ACC112 (cell line): Measurements from ENCODE around the gene CDIPT.
"Not testable (repeated sequence)": the region's sequence is repeated elsewhere in the genome, so short reads cannot be mapped to it uniquely, and the experiment has no call there.

Source experiments
- H2AFZ ChIP-seq: fragments of 200-600 bp; sonication (generic); one replicate; pipeline ENCODE4 v1.6.0; 2017; ENCODE audit warnings: antibody characterized with exemption, low read length; ENCODE audit not compliant: unreplicated experiment
- H3K27ac ChIP-seq: fragments of 200-600 bp; sonication (generic); 2 replicates; pipeline ENCODE4 v1.5.1; 2014; ENCODE audit warnings: low read depth, mild to moderate bottlenecking, antibody characterized with exemption, low read length, moderate library complexity
- H3K27me3 ChIP-seq: fragments of 200-600 bp; sonication (generic); 2 replicates; pipeline ENCODE4 v1.6.1; 2014; ENCODE audit warnings: mild to moderate bottlenecking, antibody characterized with exemption, low read length, moderate library complexity, mixed read lengths; ENCODE audit not compliant: insufficient read depth
- H3K36me3 ChIP-seq: fragments of 200-600 bp; sonication (generic); 2 replicates; pipeline ENCODE4 v1.6.1; 2016; ENCODE audit warnings: mild to moderate bottlenecking, antibody characterized with exemption, low read length, moderate library complexity, mixed read lengths; ENCODE audit not compliant: insufficient read depth
- H3K4me1 ChIP-seq: fragments of 200-600 bp; sonication (generic); one replicate; pipeline ENCODE4 v1.6.1; 2016; ENCODE audit warnings: low read length, mixed read lengths; ENCODE audit not compliant: insufficient read depth, unreplicated experiment, control insufficient read depth
- H3K4me3 ChIP-seq: fragments of 200-600 bp; sonication (generic); 2 replicates; pipeline ENCODE4 v1.5.1; 2014; ENCODE audit warnings: mild to moderate bottlenecking, low read depth, low read length
- H3K79me2 ChIP-seq: fragments of 200-600 bp; sonication (generic); one replicate; pipeline ENCODE4 v1.6.0; 2016; ENCODE audit warnings: low read length; ENCODE audit not compliant: control insufficient read depth, unreplicated experiment, insufficient read depth

CDIPT gene

GRCh38 chr16:29843931-29844330 is 19.1 kb downstream of the CDIPT start:
- no peaks in the 10 kb centered on the region for H3K79me2 ChIP-seq
- peaks cover 21% of the 10 kb centered on the region; the same call in 1 of the 2 replicates for H3K36me3 ChIP-seq
- no peak overlapping the region for H3K27ac ChIP-seq
- H3K4me1 ChIP-seq, result no peaks in the 10 kb centered on the region
- H3K4me3 ChIP-seq, result no peak overlapping the region
- H2AFZ ChIP-seq, result no peak overlapping the region
- no peaks in the 10 kb centered on the region for H3K27me3 ChIP-seq

DNA sequence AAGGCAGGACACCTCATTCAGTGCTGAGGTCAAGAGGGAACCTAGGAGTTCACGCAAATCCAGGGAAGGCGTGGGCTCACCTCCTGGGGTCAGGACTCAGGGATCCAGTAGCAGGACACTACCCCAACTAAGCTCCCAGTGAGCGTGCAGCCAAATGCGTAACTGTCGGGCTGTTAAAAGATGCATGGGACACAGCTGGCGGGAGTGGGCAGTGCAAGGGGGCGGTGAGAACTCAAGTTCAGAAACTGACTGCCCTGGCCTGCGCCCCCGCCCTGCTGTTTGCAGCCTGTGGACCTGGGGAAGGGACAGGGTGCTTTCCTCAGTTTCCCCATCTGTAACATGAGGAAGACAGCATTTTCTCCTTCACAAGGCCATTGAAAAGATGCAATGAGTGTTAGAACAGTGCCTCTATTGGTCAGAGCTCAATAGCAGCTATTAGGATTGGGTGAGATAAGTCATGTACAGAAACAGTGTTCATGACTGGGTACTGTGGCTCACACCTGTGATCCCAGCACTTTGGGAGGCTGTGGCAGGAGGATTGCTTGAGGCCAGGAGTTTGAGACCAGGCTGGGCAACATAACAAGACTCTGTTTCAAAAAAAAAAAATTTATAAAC is 20.2 kb downstream of the CDIPT start:
- Histone ChIP-seq H3K4me3 (no peak overlapping the region), H3K27me3 (no peaks in the 10 kb centered on the region), H2AFZ (no peak overlapping the region), H3K27ac (no peak overlapping the region), H3K4me1 (no peaks in the 10 kb centered on the region), H3K79me2 (no peaks in the 10 kb centered on the region), H3K36me3 (peaks cover 21% of the 10 kb centered on the region; the same call in 1 of the 2 replicates)

GRCh38 chr16:29841631-29842030 is 21.4 kb downstream of the CDIPT start:
- Histone ChIP-seq H3K27ac (no peak overlapping the region), H2AFZ (no peak overlapping the region), H3K4me3 (no peak overlapping the region), H3K27me3 (no peaks in the 10 kb centered on the region), H3K79me2 (no peaks in the 10 kb centered on the region), H3K4me1 (no peaks in the 10 kb centered on the region), H3K36me3 (peaks cover 19% of the 10 kb centered on the region)

- H2AFZ ChIP-seq, result no peak overlapping the region
- no peak overlapping the region for H3K4me3 ChIP-seq
- H3K36me3 ChIP-seq, result peaks cover 22% of the 10 kb centered on the region
- H3K4me1 ChIP-seq, result no peaks in the 10 kb centered on the region
- no peak overlapping the region for H3K27ac ChIP-seq
- no peaks in the 10 kb centered on the region for H3K79me2 ChIP-seq
- H3K27me3 ChIP-seq, result no peaks in the 10 kb centered on the region
Measured at GRCh38 chr16:29840240-29840639, 22.8 kb downstream of the CDIPT start.

DNA sequence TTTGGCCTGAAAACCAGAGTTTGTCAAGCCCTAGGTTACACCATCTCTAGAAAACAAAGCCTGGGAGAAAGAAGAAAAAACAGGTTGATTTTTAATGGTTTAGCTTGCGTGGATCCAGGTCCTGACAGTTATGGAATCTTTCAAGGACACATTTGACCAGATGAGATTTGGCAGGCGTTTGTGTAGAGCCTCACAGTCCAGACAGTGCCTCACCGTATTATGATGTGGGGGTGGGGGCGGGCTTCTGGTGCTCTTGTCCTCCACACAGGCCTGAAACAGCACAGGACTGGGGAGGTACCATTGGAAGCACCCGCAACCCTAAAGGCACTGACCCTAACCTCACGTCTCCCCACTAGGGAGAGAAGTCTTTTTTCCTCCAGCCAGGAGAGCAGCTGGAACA is 23.2 kb downstream of the CDIPT start:
- Histone ChIP-seq H3K4me1 (no peaks in the 10 kb centered on the region), H3K79me2 (no peaks in the 10 kb centered on the region), H3K27me3 (no peaks in the 10 kb centered on the region), H2AFZ (no peak overlapping the region), H3K4me3 (no peak overlapping the region), H3K27ac (no peak overlapping the region), H3K36me3 (peaks cover 24% of the 10 kb centered on the region)

DNA sequence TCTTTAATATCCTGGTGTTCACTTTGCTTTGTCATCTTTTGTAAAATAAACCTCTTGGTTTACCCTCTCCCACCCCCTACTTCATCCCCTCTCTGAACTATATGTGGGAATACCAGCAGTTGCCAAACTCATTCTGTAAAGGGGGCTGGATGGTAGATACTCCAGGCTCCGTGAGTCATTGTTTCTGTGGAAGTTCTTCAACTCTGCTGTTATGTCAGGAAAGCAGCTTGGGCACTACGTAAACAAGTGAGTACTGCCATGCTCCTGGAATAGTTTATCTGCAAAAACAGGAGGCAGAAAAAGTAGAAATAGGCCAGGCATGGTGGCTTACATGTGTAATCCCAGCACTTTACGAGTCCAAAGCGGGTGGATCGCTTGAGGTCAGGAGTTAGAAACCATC is 25.2 kb downstream of the CDIPT start:
- Histone ChIP-seq H3K4me1 (no peaks in the 10 kb centered on the region), H3K27me3 (no peaks in the 10 kb centered on the region), H3K27ac (no peak overlapping the region), H3K79me2 (no peaks in the 10 kb centered on the region), H3K36me3 (peaks cover 33% of the 10 kb centered on the region), H3K4me3 (no peak overlapping the region), H2AFZ (no peak overlapping the region)

DNA sequence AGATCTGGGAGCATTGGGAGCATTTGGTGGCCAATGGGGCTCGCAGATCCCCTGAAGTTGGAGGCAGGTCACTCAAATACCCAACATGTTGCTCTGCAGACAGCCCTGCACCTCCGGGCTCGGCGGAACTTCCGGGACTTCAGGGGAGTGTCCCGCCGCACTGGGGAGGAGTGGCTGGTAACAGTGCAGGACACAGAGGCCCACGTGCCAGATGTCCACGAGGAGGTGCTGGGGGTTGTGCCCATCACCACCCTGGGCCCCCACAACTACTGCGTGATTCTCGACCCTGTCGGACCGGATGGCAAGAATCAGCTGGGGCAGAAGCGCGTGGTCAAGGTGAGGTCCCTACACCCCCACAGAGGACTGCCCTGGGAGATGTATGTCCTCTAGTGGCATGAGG is 26.4 kb downstream of the CDIPT start:
- Histone ChIP-seq H3K27ac (no peak overlapping the region), H3K36me3 (peaks cover 33% of the 10 kb centered on the region), H3K4me3 (no peak overlapping the region)

GRCh38 chr16:29835926-29836325 is 27.1 kb downstream of the CDIPT start:
- Histone ChIP-seq H3K27ac (no peak overlapping the region), H2AFZ (no peak overlapping the region), H3K4me1 (no peaks in the 10 kb centered on the region), H3K27me3 (no peaks in the 10 kb centered on the region), H3K79me2 (peaks cover under 1% of the 10 kb centered on the region), H3K36me3 (peaks cover 33% of the 10 kb centered on the region), H3K4me3 (no peak overlapping the region)

More for the DNA sequence above, 26.4 kb downstream of the CDIPT start:
- no peak overlapping the region for H2AFZ ChIP-seq
- H3K4me1 ChIP-seq, result no peaks in the 10 kb centered on the region
- no peaks in the 10 kb centered on the region for H3K27me3 ChIP-seq
- H3K79me2 ChIP-seq, result no peaks in the 10 kb centered on the region

DNA sequence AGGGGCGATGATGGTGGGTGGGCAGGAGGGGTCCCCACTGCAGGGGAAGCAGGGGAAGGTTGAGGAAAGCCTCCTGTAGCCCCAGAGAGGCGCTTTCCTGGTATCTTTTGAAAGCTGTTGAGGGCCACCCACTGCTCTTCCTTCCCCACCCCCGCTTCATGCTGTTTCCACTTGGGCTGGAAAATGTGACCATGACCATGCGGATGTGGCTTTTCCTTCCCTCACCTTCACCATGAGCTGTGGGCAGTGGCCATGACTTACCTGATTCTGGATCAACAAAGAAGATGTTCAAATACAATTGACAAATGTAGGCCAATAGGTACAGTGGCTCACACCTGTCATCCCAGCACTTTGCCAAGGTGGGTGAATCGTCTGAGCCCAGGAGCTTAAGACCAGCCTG is 28.9 kb downstream of the CDIPT start:
- H3K4me3 ChIP-seq, result no peak overlapping the region
- no peak overlapping the region for H3K27ac ChIP-seq

DNA sequence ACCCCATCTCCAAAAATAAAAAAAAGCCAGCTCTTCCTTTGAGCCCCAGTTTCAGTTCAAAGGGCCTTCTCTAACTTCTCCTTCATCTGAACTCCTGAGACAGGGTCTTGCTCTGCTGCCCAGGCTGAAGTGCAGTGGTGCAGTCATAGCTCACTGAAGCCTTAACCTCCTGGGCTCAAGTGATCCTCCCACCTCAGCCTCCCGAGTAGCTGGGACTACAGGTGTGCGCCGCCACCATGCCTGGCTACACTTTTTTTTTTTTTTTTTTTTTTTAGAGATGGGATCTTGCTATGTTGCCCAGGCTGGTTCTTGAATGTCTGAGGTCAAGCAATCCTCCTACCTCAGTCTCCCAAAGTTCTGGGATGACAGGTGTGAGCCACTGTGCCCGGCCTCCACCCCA is 29.8 kb downstream of the CDIPT start:
- H3K4me3 ChIP-seq, H3K27ac ChIP-seq, H3K27me3 ChIP-seq, H2AFZ ChIP-seq, H3K4me1 ChIP-seq: not testable (repeated sequence)
- Histone ChIP-seq H3K79me2 (peaks cover 26% of the 10 kb centered on the region), H3K36me3 (peaks cover 20% of the 10 kb centered on the region)

More for the DNA sequence above, 28.9 kb downstream of the CDIPT start:
- Histone ChIP-seq H3K27me3 (no peaks in the 10 kb centered on the region), H3K36me3 (peaks cover 24% of the 10 kb centered on the region), H3K79me2 (peaks cover 18% of the 10 kb centered on the region), H3K4me1 (no peaks in the 10 kb centered on the region), H2AFZ (no peak overlapping the region)

DNA sequence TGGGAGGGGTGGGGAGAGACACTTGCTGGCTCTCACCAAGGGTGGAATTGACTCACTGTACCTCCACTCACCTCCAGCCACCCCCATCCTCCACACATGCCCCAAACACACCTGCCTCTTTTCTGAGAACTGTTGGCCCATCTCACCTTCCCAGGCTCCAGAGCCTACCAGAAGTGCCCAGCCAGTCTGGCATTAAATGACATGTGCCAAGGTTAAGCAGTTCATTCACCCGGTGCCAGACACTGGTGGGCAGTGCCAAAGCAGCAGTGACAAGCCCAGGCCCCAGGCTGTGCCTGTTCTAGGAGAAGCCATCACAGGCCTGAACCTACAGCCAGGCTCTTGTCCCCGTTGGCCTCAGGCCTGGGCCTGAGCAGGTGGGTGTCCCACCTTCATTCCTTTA is 31.5 kb downstream of the CDIPT start:
- Histone ChIP-seq H3K36me3 (peaks cover 12% of the 10 kb centered on the region), H3K4me1 (peaks cover 9% of the 10 kb centered on the region), H3K27ac (no peak overlapping the region), H3K27me3 (no peaks in the 10 kb centered on the region), H3K4me3 (no peak overlapping the region), H3K79me2 (peaks cover 42% of the 10 kb centered on the region), H2AFZ (no peak overlapping the region)
